T-cell (primary cell): ENCODE data around the gene MROH2B. TPM values are rescaled to one million over a fixed set of nuclear protein-coding genes. Genes with fewer than 3 reads are reported as not detected.
"Not testable (repeated sequence)": the region's sequence is repeated elsewhere in the genome, so short reads cannot be mapped to it uniquely, and the experiment has no call there.

Source experiments
- ATAC-seq, 4 experiments: fragments of 200-7000 bp in 3 of 4; fragments of 150-1000 bp in 1 of 4; cut with Tn5 transposase; replicated peaks in 1 of 4; 1 replicate in 3 of 4; 2 replicates in 1 of 4; pipeline ENCODE4 v1.10.0; 2021; ENCODE audit warnings: moderate library complexity in 3 of 4, mild to moderate bottlenecking in 2 of 4, moderate number of reproducible peaks in 1 of 4
- CTCF ChIA-PET, 2 donors: fragments of 300-600 bp; sonication (Branson Sonifier 250); formaldehyde crosslinking; loops; one replicate each; lab custom pipeline; 2022; ENCODE audit warnings: antibody characterized with exemption in 2 of 2; lab: Charles Lee
- POLR2A ChIA-PET, 2 donors: fragments of 300-600 bp; sonication (Branson Sonifier 250); formaldehyde crosslinking; loops; one replicate each; lab custom pipeline; 2022; ENCODE audit warnings: antibody characterized with exemption in 2 of 2; lab: Charles Lee
- DNase-seq, 35 experiments: peaks; one replicate each; pipeline versions ENCODE4 v3.0.0 to v3.0.0-alpha.2; 2013 to 2023
- H3K27ac ChIP-seq: one replicate; pipeline ENCODE4 v1.5.1; 2013; ENCODE audit warnings: low read length
- H3K27me3 ChIP-seq, 2 experiments: replicated peaks in 1 of 2; 1 replicate in 1 of 2; 2 replicates in 1 of 2; pipeline versions ENCODE4 v1.6.1 to v1.7.0; 2013; ENCODE audit warnings: low read length in 1 of 2, mixed read lengths in 1 of 2; ENCODE audit not compliant: control insufficient read depth in 2 of 2, insufficient read depth in 2 of 2; ENCODE audit errors: extremely low read depth in 1 of 2
- H3K36me3 ChIP-seq, 2 donors: 1 replicate in 1 of 2; 2 replicates in 1 of 2; pipeline versions ENCODE4 v1.6.1 to v1.7.0; 2013; ENCODE audit warnings: low read length in 1 of 2; ENCODE audit not compliant: control insufficient read depth in 2 of 2, insufficient read depth in 1 of 2; ENCODE audit errors: extremely low read depth in 1 of 2
- H3K4me1 ChIP-seq, 2 experiments: 1 replicate in 1 of 2; 2 replicates in 1 of 2; pipeline versions ENCODE4 v1.6.1 to v1.7.0; 2013; ENCODE audit warnings: low read length in 2 of 2, mixed read lengths in 1 of 2; ENCODE audit not compliant: insufficient read depth in 2 of 2, control insufficient read depth in 1 of 2; ENCODE audit errors: extremely low read depth in 1 of 2
- H3K4me3 ChIP-seq, 2 donors: 1 replicate in 1 of 2; 2 replicates in 1 of 2; pipeline versions ENCODE4 v1.5.1 to v1.7.0; 2013; ENCODE audit warnings: mild to moderate bottlenecking in 2 of 2, low read length in 1 of 2, moderate library complexity in 1 of 2; ENCODE audit not compliant: control insufficient read depth in 1 of 2; ENCODE audit errors: extremely low read depth in 1 of 2
- H3K9me3 ChIP-seq: 2 replicates; pipeline ENCODE4 v1.7.0; 2013
- H3K27ac Mint-ChIP-seq, 2 donors: one replicate each; pipeline ENCODE4 v1.8.0; 2020 to 2021; ENCODE audit warnings: mild to moderate bottlenecking in 2 of 2, mixed read lengths in 2 of 2
- H3K27me3 Mint-ChIP-seq, 2 donors: one replicate each; pipeline ENCODE4 v1.8.0; 2021 to 2022; ENCODE audit warnings: mixed read lengths in 2 of 2
- H3K36me3 Mint-ChIP-seq: one replicate; pipeline ENCODE4 v1.8.0; 2021; ENCODE audit warnings: mixed read lengths
- H3K4me1 Mint-ChIP-seq, 3 donors: one replicate each; pipeline ENCODE4 v1.8.0; 2020 to 2022; ENCODE audit warnings: mixed read lengths in 3 of 3, mild to moderate bottlenecking in 1 of 3
- H3K4me3 Mint-ChIP-seq, 3 donors: one replicate each; pipeline ENCODE4 v1.8.0; 2020 to 2022; ENCODE audit warnings: mild to moderate bottlenecking in 3 of 3, mixed read lengths in 3 of 3, moderate library complexity in 3 of 3
- H3K9me3 Mint-ChIP-seq, 3 donors: one replicate each; pipeline ENCODE4 v1.8.0; 2020 to 2022; ENCODE audit warnings: mixed read lengths in 3 of 3
- WGBS: methylation state at CpG from one replicate; pipeline ENCODE4 v1.1.5; 2013; ENCODE audit warnings: missing lambda C conversion rate; ENCODE audit not compliant: insufficient coverage; 5-methylcytosine and 5-hydroxymethylcytosine counted together
- total RNA-seq, 35 experiments: library from RNA in 6 of 35; stranded (reverse) in 6 of 35; fragments of 120-200 nt in 1 of 35; gene quantifications; one replicate each; pipeline versions ENCODE4 v1.2.1 to v1.2.4 and lab custom pipeline; 2013 to 2026

Gene MROH2B
- total RNA-seq, 5 donors from 2014 or later (not counting 1 experiment from before 2014, with no cell fraction given) = not detected

- ChIA-PET POLR2A (no interaction called here), CTCF (no interaction called here)
- ATAC-seq (no peak), DNase-seq (no peak)
- Histone ChIP-seq H3K36me3 (no peaks in the 10 kb centered on the region), H3K27me3 (no peaks in the 10 kb centered on the region), H3K27ac (no peak overlapping the region), H3K4me3 (no peak overlapping the region), H3K9me3 (no peaks in the 10 kb centered on the region), H3K4me1 (no peaks in the 10 kb centered on the region)
- Mint-ChIP-seq H3K36me3 (no peaks in the 10 kb centered on the region), H3K27me3 (no peaks in the 10 kb centered on the region), H3K27ac (no peak overlapping the region), H3K9me3 (no peaks in the 10 kb centered on the region), H3K4me3 (no peak overlapping the region), H3K4me1 (no peaks in the 10 kb centered on the region)
- no CpG with 5 or more reads among the region's 2 CpGs for WGBS
Measured at GRCh38 chr5:41048986-41049385, 22.2 kb downstream of the MROH2B start.

- CTCF ChIA-PET = no interaction called here
- Mint-ChIP-seq H3K9me3 (peaks cover 0 to 5% (median 0%) of the 10 kb centered on the region in 3 donors), H3K27ac (no peak overlapping the region), H3K4me3 (no peak overlapping the region), H3K27me3 (no peaks in the 10 kb centered on the region), H3K4me1 (no peaks in the 10 kb centered on the region), H3K36me3 (no peaks in the 10 kb centered on the region)
- ATAC-seq (no peak), DNase-seq (no peak)
- Histone ChIP-seq H3K9me3 (no peaks in the 10 kb centered on the region), H3K36me3 (no peaks in the 10 kb centered on the region), H3K27ac (no peak overlapping the region), H3K27me3 (no peaks in the 10 kb centered on the region), H3K4me3 (no peak overlapping the region), H3K4me1 (no peaks in the 10 kb centered on the region)
- WGBS = 50% methylated on average over 1 of the region's 1 CpG
- POLR2A ChIA-PET = no interaction called here
Measured at GRCh38 chr5:41043109-41043747, 27.9 kb downstream of the MROH2B start.

GRCh38 chr5:41032973-41033372 is 38.2 kb downstream of the MROH2B start:
- Mint-ChIP-seq H3K4me1 (no peaks in the 10 kb centered on the region), H3K9me3 (peaks cover 8 to 23% (median 17%) of the 10 kb centered on the region in 3 donors), H3K36me3 (no peaks in the 10 kb centered on the region), H3K4me3 (no peak overlapping the region), H3K27me3 (peaks cover 3 to 4% of the 10 kb centered on the region in 2 donors), H3K27ac (no peak overlapping the region)
- DNase-seq (no peak), ATAC-seq (no peak)
- ChIA-PET CTCF (no interaction called here), POLR2A (no interaction called here)
- H3K36me3 ChIP-seq = no peaks in the 10 kb centered on the region
- H3K9me3 ChIP-seq = no peaks in the 10 kb centered on the region
- H3K4me3 ChIP-seq = no peak overlapping the region
- no peak overlapping the region for H3K27ac ChIP-seq
- H3K4me1 ChIP-seq = no peaks in the 10 kb centered on the region
- H3K27me3 ChIP-seq = no peaks in the 10 kb centered on the region

- H3K27me3 ChIP-seq, H3K27ac ChIP-seq, POLR2A ChIA-PET, CTCF ChIA-PET, H3K4me3 ChIP-seq, DNase-seq, H3K27me3 Mint-ChIP-seq, ATAC-seq, H3K27ac Mint-ChIP-seq, H3K4me3 Mint-ChIP-seq, H3K4me1 ChIP-seq, H3K9me3 ChIP-seq, H3K36me3 Mint-ChIP-seq, H3K9me3 Mint-ChIP-seq, H3K36me3 ChIP-seq, H3K4me1 Mint-ChIP-seq: not testable (repeated sequence)
- 98% methylated on average over 4 of the region's 8 CpGs for WGBS
Measured at GRCh38 chr5:41022600-41022999, 48.5 kb downstream of the MROH2B start.

GRCh38 chr5:41012318-41012717 is 58.8 kb downstream of the MROH2B start:
- ChIA-PET POLR2A (no interaction called here), CTCF (no interaction called here)
- H3K9me3 ChIP-seq = no peaks in the 10 kb centered on the region
- H3K4me1 ChIP-seq = no peaks in the 10 kb centered on the region
- no peak overlapping the region for H3K4me3 ChIP-seq
- peaks cover 3 to 4% of the 10 kb centered on the region in 2 donors for H3K27me3 Mint-ChIP-seq
- WGBS = 57% methylated on average over 2 of the region's 4 CpGs
- H3K27ac ChIP-seq = no peak overlapping the region
- no peaks in the 10 kb centered on the region for H3K36me3 ChIP-seq
- H3K9me3 Mint-ChIP-seq = peaks cover 0 to 8% (median 0%) of the 10 kb centered on the region in 3 donors
- no peak overlapping the region for H3K4me3 Mint-ChIP-seq
- DNase-seq (no peak), ATAC-seq (no peak)
- H3K36me3 Mint-ChIP-seq = no peaks in the 10 kb centered on the region
- H3K4me1 Mint-ChIP-seq = no peaks in the 10 kb centered on the region
- H3K27ac Mint-ChIP-seq = no peak overlapping the region
- no peaks in the 10 kb centered on the region for H3K27me3 ChIP-seq

GRCh38 chr5:41010572-41010971 is 60.6 kb downstream of the MROH2B start:
- H3K4me3 ChIP-seq = no peak overlapping the region
- H3K27me3 ChIP-seq = no peaks in the 10 kb centered on the region
- ATAC-seq = no peak
- no peak overlapping the region for H3K27ac Mint-ChIP-seq
- no peaks in the 10 kb centered on the region for H3K9me3 ChIP-seq
- H3K36me3 Mint-ChIP-seq = no peaks in the 10 kb centered on the region
- no peaks in the 10 kb centered on the region for H3K4me1 ChIP-seq
- CTCF ChIA-PET = no interaction called here
- no peak overlapping the region for H3K4me3 Mint-ChIP-seq
- H3K9me3 Mint-ChIP-seq = peaks cover 0 to 8% (median 2%) of the 10 kb centered on the region in 3 donors
- H3K4me1 Mint-ChIP-seq = no peaks in the 10 kb centered on the region
- no peaks in the 10 kb centered on the region for H3K36me3 ChIP-seq
- DNase-seq = no peak
- H3K27me3 Mint-ChIP-seq = peaks cover 4 to 6% of the 10 kb centered on the region in 2 donors
- POLR2A ChIA-PET = no interaction called here
- 89% methylated on average over 3 of the region's 6 CpGs for WGBS
- no peak overlapping the region for H3K27ac ChIP-seq

- Histone ChIP-seq H3K27ac (no peak overlapping the region), H3K4me3 (no peak overlapping the region), H3K36me3 (no peaks in the 10 kb centered on the region), H3K4me1 (no peaks in the 10 kb centered on the region), H3K27me3 (peaks cover 0 to 5% of the 10 kb centered on the region in 2 experiments), H3K9me3 (no peaks in the 10 kb centered on the region)
- ATAC-seq = no peak
- H3K4me3 Mint-ChIP-seq = no peak overlapping the region
- ChIA-PET CTCF (no interaction called here), POLR2A (no interaction called here)
- no peak overlapping the region for H3K27ac Mint-ChIP-seq
- peaks cover 0 to 4% (median 2%) of the 10 kb centered on the region in 3 donors for H3K9me3 Mint-ChIP-seq
- H3K27me3 Mint-ChIP-seq = peaks cover 3 to 4% of the 10 kb centered on the region in 2 donors
- no peaks in the 10 kb centered on the region for H3K4me1 Mint-ChIP-seq
- WGBS = 80% methylated on average over 1 of the region's 4 CpGs
- H3K36me3 Mint-ChIP-seq = no peaks in the 10 kb centered on the region
- no peak for DNase-seq
Measured at GRCh38 chr5:41009232-41009631, 61.9 kb downstream of the MROH2B start.
